Hepatic stellate cell (primary cell): ENCODE measurements around the gene CYP2S1.

Experiments
- DNase-seq: peaks from one replicate; pipeline ENCODE4 v3.0.0; 2011; ENCODE audit warnings: low spot score

Gene CYP2S1

DNA sequence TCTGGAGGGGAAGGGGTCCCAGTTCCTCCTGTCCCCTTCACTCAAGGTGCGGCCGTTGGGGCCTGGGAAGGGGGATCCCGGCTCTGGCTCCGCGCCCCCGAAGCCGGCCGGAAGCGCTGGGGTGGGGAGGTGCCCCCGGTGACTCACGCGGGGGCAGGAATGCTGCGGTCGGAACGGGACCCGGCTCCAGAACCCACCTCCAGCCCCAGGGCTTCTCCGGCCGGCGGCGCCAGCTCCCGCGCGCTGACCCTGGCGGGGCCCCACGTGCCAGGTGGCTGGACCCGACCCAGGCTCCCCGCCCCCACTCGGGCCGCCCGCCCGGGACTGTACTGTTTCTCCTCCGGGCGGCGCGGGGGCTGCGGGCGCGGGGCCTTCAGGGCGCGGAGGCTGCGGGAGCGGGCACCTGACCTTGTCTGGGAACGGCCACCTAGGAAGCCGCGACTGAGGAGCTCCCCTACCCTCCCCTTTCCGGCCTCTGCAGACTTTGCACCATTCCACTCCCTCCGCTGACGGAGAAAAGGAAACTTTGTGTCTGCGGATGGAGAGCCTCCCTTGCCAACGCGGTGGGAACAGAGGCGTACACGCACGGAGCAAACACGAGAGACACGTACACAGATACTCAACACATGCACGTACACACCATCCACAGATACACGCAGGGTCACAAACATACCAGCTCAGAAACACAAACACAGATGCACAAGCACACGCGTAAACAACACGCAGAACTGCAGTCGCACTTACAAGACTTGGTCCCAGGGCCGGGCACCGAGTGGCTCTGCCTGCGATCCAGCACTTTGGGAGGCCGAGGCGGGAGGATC is 33.2 kb downstream of the CYP2S1 start:
- DNase-seq, result peak; percentile 92

DNA sequence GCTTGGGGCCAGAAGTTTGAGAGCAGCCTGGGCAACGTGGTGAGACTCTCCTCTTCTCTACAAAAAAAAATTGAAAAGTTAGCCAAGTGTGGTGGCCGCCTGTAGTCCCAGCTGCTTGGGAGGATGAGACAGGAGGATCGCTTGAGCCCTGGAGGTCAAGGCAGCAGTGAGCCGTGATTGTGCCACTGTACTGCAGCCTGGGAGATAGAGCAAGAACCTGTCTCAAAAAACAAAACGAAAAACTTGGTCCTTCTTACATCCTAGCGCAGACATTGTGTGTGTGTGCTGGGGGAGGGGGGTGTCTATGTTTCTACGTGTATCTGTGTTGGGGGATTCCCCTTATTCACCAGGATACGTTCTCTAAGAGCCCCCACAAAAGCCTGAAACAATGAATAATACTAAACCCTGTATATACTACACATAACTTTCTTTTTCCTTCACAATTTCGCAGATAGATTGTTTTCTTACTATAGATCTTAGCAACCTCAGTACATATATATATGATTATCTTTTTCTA is 33.9 kb downstream of the CYP2S1 start:
- DNase-seq, result no peak

- no peak for DNase-seq
Measured at GRCh38 chr19:41228486-41228885, 35.5 kb downstream of the CYP2S1 start.

GRCh38 chr19:41229338-41229737 is 36.3 kb downstream of the CYP2S1 start:
- peak; percentile 38 for DNase-seq

- no peak for DNase-seq
Measured at GRCh38 chr19:41230067-41230857, 37.2 kb downstream of the CYP2S1 start.

- DNase-seq, result no peak
Measured at GRCh38 chr19:41232686-41233085, 39.7 kb downstream of the CYP2S1 start.

- DNase-seq, result no peak
Measured at GRCh38 chr19:41233748-41234240, 40.8 kb downstream of the CYP2S1 start.

DNA sequence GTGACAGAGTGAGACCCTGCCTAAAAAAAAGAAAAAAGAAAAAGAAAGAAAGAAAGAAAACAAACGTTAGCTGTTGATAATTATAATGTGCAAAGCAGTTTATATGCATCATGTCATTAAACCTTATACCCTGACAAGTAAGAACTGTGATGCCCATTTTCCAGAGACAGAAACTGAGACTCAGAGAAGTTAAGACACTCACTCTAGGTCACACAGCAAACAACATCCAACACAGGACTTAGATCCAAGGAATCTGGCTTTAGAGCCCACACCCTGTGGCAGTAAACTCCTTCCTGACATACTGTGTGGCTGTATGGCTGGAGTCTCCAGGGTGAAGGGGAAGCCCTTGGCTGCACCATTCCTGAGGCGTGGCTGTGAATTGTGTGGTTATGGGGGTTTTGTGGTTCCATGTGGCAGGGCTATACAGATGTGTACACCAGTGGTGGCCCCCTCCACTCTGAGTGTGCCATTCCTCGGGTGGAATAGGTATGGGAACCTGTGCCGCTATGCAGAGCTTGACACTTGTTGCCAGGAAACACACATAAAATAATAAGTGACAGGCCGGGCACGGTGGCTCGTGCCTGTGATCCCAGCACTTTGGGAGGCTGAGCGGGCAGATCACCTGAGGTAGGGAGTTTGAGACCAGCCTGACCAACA is 41.6 kb downstream of the CYP2S1 start:
- no peak for DNase-seq

GRCh38 chr19:41235480-41235879 is 42.5 kb downstream of the CYP2S1 start:
- no peak for DNase-seq

DNA sequence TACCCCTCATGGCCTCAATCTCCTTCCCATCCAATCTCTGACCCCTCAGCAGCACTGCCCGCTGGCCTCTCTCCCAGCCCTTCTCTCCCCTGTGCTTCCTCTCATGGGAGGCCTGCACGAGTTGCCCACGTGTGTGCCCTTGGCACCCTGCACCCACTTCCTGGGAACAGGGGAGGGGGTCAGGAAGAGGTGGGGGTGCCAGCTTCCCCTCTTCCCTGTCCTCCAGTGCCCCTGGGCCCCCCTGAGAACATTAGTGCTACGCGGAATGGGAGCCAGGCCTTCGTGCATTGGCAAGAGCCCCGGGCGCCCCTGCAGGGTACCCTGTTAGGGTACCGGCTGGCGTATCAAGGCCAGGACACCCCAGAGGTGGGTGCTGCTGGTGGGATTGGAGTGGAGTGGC is 45.2 kb downstream of the CYP2S1 start:
- DNase-seq, result no peak

DNA sequence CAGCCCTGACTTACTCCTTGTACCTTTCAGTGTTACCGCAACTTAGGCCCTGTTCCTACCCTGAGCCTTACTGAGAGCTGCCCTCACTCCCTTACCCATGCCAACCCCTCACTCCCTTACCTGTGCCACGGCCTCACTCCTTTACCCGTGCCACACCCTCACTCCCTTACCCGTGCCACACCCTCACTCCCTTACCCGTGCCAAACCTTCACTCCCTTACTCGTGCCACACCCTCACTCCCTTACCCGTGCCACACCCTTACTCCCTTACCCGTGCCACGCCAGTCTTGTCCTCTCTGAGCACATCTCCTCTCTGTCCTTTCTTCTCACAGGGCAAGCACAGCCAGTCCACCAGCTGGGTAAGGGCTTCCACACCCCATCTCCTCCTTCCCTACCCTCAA is 46.3 kb downstream of the CYP2S1 start:
- no peak for DNase-seq

- DNase-seq, result no peak
Measured at GRCh38 chr19:41239961-41240574, 47.0 kb downstream of the CYP2S1 start.

- DNase-seq, result no peak
Measured at GRCh38 chr19:41241859-41242258, 48.8 kb downstream of the CYP2S1 start.

DNA sequence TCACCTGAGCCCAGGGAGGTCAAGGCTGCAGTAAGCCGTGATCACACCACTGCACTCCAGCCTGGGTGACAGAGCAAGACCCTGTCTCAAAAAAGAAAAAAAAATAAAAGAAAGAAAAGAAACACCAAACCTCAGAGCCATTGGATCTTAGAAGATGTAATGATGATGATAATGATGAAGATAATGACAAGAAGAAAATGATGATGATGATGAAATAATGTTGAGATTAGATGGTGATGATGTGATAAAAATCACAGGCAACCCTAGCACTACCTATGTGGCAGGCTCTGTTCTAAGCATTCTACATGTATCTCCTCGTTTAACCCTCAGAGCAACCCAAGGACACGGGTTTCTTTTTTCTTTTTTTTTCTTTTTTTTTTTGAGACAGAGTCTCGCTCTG is 51.1 kb downstream of the CYP2S1 start:
- no peak for DNase-seq

- DNase-seq, result no peak
Measured at GRCh38 chr19:41245843-41246242, 52.8 kb downstream of the CYP2S1 start.

- DNase-seq, result no peak
Measured at GRCh38 chr19:41248895-41249294, 55.9 kb downstream of the CYP2S1 start.

DNA sequence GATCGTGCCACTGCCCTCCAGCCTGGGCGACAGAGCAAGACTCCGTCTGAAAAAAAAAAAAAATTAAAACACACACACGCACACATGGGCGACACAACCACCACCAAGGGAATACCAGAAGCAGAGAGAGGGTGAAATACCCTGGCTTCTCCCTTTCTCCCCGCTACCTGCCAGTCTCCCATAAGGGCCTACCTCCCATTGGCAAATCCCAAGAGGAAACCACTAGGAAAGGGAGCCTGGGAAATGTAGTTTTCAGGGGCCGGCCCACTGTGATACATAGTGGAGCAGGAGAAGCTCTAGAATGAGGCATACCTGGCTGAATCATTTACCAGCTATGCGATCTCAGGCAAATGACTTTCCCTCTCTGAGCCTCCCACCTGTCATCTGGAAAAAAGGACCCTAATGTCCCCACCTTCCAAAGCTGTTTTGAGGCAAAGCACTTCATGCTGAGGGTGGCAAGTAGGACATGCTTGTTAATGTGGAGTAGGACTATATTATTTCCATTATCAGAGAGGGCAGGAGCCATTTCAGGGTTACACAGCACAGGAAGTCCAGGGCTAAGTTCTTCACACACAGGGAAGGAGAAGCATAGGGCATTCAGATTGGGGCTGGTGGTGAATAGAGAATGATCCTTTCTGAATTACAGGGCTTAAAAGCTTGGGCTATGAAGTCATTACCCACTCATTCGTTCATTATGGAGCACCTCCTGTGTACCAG is 56.8 kb downstream of the CYP2S1 start:
- DNase-seq, result no peak

DNA sequence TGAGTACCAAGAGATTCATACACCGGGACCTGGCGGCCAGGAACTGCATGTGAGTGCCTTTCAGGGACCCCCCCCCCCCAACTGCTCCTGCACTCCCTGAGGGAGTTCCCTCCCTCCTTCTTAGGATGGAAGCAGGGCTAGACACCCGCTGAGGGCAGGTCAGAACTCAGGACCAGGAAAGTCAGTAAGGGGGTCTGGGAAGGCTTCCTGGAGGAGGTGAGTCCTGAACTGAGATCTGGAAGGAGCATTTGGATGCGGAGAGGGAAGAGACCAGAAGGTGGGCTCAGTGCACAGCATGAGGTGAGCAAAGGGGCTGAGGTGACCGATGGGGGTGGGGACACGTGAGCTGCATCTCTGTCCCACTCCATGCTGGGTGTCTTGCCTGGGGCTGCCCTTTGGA is 60.6 kb downstream of the CYP2S1 start:
- DNase-seq, result no peak

DNA sequence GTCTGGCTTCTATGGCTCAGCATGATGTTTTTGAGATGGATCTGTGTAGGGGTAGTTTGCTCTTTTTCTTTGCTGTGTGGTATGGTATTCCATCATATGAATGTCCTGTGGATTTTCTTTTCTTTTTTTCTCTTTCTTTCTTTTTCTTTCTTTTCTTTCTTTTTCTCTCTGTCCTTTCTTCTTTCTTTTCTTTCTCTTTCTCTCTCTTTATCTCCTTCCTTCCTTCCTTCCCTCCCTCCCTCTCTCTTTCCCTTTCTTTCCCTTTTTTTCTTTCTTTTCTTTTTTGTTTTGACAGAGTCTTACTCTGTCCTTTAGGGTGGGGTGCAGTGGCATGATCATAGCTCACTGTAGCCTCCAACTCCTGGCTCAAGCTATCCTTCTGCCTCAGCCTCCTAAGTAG is 62.2 kb downstream of the CYP2S1 start:
- DNase-seq, result no peak
